Measurements from ENCODE around the gene PLOD3.

The PLOD3 gene

DNA sequence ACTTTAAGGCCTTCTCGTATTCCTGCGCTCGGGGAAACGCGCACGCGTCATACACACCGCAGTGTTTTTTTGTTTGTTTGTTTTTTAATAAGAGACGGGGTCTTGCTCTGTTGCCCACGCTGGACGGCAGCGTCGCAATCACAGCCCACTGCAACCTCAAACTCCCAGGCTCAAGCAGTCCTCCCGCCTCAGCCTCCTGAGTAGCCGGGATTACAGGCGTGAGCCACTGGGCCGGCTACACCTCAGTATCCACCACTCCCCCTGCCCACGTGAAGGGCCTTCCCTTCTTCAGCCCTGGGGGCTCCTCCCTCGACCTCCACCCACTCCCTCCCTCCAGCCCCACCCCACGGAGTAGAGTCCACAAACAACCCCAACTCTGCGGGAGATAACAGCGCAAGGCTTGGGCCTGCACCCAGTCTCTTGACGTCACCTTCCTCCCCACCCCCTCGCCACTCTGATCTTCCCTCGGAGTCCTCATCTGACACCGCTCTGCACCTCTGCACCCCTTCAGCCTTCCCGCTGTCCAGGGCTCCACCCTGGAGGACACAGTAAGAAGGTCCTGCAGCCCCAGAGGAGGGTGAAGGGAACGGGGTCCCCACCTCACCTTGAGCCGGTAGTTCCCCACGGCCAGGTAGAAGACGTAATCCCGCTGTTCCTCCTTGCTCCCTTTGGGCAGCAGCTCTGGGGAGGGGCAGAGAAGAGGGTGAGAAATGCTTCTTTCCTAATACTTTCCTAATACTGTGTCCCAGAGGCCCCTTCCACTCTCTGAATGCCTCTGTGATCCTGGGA is 23.0 kb upstream of the PLOD3 start:
- no peak overlapping the region for H3K4me3 ChIP-seq
- H3K27ac ChIP-seq = peak overlapping the region in 9 of 21 experiments; percentile 5 to 71 (median 35)

GRCh38 chr7:101239951-101240220 is 22.5 kb upstream of the PLOD3 start:
- peak overlapping the region in 13 of 21 experiments; percentile 11 to 76 (median 51) for H3K27ac ChIP-seq

DNA sequence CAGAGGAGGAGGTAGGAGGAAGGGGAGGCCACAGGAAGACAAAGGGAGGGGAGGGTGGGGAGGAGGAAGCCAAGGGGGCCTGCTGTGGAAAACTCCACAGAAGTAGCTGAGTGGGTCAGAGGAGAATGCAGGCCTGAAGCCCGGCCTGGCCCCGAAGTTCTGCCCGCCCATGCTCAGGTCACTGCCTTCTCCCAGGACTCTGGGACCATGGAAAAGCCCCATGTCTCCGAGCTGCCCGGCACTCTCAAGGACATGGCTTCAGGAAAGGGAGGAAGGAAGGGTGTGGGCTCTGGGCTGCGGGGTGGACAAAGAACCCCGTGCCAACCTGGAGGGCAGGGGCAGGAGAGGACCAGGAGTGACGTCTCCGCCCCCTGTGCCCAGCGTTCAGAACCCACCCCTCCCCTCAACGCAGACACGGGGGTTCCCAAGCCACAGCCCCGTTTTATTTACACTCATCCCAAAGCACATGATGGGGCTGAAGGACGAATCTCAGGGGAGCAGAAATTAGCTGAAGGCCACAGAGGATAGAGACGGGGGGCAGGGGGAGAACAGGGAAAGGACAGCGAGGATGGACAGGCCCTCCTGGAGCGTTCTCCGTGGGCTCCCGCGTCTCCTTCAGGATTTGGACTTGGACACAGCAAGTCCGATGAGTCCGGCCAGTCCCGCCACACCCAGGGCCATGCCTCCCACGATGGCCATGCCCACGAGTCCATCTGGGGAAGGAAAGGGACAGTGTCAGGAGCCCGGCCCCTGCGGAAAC is 22.0 kb upstream of the PLOD3 start:
- Histone ChIP-seq H3K27ac (peak overlapping the region in 17 of 21 experiments; percentile 35 to 81 (median 62)), H3K4me3 (no peak overlapping the region)

More at GRCh38 chr7:101239951-101240220, 22.5 kb upstream of the PLOD3 start:
- no peak overlapping the region for H3K4me3 ChIP-seq

DNA sequence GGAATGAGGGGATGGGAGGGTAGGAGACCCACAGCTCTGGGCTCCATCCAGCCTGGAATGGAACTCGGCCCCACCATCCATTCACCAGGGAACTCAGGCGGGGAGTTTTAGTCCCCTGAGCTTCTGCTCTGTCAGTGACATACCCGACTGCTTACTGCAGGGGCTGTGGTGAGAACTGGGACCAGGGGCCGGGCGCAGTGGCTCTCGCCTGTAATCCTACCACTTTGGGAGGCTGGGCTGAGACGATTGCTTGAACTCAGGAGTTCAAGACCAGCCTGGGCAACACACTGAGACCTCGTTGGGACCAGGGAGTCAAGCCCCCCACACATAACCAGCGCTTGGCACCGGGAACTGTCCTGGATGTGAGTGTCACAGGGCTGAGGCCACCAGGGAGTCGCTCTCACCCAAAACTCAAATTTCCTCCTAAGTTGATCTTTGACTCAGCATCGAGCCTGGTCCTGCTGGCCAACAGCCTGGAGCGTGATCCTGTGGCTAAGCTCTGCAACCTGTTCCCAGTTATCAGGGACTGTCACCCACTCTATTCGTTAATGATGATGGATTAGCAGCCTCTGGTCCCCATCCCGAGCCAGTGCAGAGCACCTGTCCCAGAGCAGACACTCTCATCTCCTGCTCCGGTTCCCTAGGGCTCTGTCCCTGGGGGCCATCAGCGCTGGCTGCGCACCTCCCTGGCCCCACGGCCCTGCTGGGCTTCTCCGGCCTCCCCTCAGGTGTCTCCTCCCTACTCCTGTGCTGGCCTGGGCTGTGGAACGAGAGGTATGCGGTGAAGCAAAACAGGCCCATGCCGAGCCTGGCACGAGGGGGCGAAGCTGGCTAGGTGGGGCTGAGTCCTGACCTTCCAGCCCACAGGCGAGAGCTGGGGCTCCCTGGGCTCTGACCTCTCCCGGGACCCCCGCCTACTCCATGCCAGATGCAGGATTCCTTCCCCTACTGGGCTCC is 21.1 kb upstream of the PLOD3 start:
- Histone ChIP-seq H3K4me3 (no peak overlapping the region), H3K27ac (peak overlapping the region in 18 of 21 experiments; percentile 19 to 81 (median 60))

GRCh38 chr7:101237206-101238067 is 20.1 kb upstream of the PLOD3 start, which contains the start of gene CLDN15:
CLDN15 (minus strand) TSS chr7:101237802; CDS start chr7:101237581, 221 bp downstream.
- H3K27ac ChIP-seq = peak within 1 kb of the TSS in 20 of 21 experiments; percentile 8 to 81 (median 58)
- H3K4me3 ChIP-seq = peak within 1 kb of the TSS in 1 of 7 experiments; percentile 1

DNA sequence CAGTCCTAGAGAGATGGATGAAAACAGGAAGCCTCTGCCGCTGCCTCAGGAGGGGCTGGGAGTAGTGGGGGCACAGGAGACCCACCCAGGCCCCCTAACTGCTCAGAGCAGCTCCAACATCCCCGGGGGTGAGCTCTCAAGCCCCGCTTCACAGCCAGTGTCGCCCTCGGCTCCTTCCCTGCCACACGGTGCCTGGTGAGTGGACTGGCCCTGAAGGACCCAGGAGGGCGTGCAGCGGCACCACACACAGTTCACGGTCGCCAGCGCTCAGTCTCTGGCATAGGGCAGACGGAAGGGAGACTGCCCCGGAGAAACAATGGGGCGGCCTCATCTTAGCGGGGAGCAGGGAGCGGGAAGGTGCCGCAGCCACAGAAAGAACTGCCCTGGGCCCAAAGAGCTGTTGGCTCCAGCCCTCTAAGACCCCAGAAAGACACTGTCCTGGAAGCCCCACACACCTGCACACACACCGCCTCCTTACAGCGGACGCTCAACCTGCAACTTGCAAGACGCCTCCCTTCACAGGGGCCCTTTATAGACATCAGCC is 19.0 kb upstream of the PLOD3 start:
- Histone ChIP-seq H3K4me3 (no peak overlapping the region), H3K27ac (peak overlapping the region in 1 of 21 experiments; percentile 81)

DNA sequence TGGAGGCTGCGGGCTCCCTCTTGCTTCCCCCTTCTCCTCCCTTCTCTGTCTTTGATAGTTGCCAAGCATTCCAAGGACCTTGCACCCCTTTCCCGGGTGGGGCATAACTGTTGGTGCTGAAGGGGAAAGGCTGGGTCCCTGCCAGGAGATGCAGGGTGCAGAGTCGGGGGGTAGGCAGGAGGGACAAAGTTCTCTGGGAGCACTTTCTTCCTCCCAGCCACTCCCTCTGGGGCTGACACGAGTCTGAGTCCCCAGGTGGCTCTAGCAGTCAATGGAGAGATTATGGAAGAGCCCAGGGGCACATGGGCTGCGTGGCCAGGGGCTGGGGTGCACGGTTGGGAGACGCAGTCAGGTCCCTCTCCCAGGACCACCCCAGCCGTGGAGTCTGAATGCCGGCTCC is 18.1 kb upstream of the PLOD3 start:
- Histone ChIP-seq H3K27ac (no peak overlapping the region), H3K4me3 (no peak overlapping the region)

- H3K27ac ChIP-seq = no peak overlapping the region
Measured at GRCh38 chr7:101235050-101235449, 17.7 kb upstream of the PLOD3 start.

GRCh38 chr7:101234636-101235035 is 17.3 kb upstream of the PLOD3 start:
- H3K27ac ChIP-seq = no peak overlapping the region
- H3K4me3 ChIP-seq = no peak overlapping the region

More at GRCh38 chr7:101235050-101235449, 17.7 kb upstream of the PLOD3 start:
- H3K4me3 ChIP-seq = no peak overlapping the region

- H3K4me3 ChIP-seq = no peak overlapping the region
- no peak overlapping the region for H3K27ac ChIP-seq
Measured at GRCh38 chr7:101233907-101234547, 16.6 kb upstream of the PLOD3 start.

DNA sequence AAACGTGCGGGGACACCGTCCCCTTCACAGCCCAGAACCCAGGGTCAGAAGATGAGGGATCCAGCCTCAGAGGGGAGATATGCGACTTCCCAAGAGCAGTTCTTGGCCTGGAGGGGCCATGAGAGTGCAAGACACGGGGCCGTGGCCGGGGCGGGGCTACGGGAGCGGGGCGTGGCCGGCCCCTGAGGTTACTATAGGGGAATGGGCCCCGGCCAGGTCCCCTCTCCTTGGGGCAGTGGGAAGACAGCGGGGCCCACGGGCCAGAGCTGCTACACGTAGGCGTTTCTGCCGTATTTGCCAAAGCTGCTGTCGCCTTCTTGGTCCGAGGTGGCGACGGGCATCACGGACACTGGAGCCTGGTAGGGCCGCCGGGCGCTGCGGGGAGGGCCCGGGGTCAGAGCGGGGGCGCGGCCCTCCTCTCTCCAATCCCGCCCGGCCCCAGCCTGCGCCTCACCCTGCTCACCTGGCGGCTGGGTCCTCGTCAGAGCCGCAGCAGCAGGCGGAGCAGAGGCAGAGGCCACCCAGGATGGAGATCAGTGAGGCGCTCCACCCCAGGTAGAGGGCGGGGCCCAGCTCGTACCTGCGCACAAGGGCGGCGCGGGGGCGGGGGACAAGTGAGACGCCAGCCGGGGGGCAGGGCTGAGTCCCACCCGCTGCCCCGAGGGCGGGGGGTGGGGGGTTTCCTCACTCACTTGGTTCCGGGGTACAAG is 14.9 kb upstream of the PLOD3 start:
- peak overlapping the region; percentile 11 to 40 (median 29) for H3K4me3 ChIP-seq
- peak overlapping the region in 15 of 21 experiments; percentile 36 to 77 (median 56) for H3K27ac ChIP-seq

DNA sequence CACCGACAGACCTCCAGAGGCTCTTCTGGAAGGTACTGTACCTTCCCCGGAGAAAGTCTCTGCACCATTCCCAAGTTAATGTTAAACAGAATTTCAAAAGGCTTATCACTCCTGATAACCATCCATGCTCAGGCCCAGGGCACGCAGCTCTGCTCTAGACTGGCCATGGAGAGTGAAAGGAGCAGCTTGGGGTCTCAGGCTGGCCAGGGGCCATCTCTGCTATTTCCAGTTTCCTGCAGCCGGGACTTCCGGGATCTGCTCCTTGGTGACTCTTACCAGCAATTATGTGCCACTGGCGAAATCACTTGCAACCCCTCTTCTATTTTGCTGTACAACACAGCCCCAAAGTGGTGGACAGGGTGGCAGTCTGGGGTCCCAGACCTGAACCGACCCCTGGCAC is 14.3 kb upstream of the PLOD3 start:
- Histone ChIP-seq H3K4me3 (peak overlapping the region in 1 of 7 experiments; percentile 38), H3K27ac (peak overlapping the region in 6 of 21 experiments; percentile 42 to 77 (median 64))

GRCh38 chr7:101226721-101227120 is 9.3 kb upstream of the PLOD3 start:
- H3K27ac ChIP-seq = peak overlapping the region in 14 of 21 experiments; percentile 12 to 68 (median 46)
- H3K4me3 ChIP-seq = no peak overlapping the region

GRCh38 chr7:101225650-101226049 is 8.3 kb upstream of the PLOD3 start:
- H3K4me3 ChIP-seq = no peak overlapping the region
- H3K27ac ChIP-seq = no peak overlapping the region

- H3K4me3 ChIP-seq = no peak overlapping the region
- no peak overlapping the region for H3K27ac ChIP-seq
Measured at GRCh38 chr7:101223528-101223927, 6.1 kb upstream of the PLOD3 start.

GRCh38 chr7:101222275-101222830 is 5.0 kb upstream of the PLOD3 start:
- Histone ChIP-seq H3K27ac (no peak overlapping the region), H3K4me3 (no peak overlapping the region)

DNA sequence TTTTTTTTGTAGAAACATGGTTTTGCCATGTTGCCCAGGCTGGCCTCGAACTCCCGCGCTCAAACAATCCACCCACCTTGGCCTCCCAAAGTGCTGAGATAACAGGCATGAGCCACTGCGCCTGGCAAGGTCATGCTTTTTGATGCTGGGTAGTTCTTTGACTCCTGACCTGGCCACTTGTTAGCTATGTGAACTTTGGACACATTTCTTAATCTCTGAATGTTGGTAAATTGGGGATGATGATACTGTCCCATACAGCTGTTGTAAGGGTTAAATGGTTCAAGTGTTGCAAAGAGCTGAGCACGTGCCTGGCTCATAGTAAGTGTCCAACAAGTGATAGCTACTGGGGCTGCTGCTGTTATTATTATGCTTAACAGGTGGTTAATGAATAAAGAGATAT is 2.9 kb upstream of the PLOD3 start:
- H3K27ac ChIP-seq = no peak overlapping the region
- no peak overlapping the region for H3K4me3 ChIP-seq

Data from skin epidermis (tissue), 12 donors.